Stomach (tissue), 9 donors: ENCODE results near the gene FUT9. TPM values are rescaled to one million over a fixed set of nuclear protein-coding genes. Genes with fewer than 3 reads are reported as not detected.
A peak's percentile ranks its signal among the peaks of the same experiment; 100 is the strongest.

ENCODE experiments used
- DNase-seq, 2 donors: peaks; one replicate each; pipeline versions ENCODE4 v3.0.0 to v3.0.0-alpha.2; 2013 to 2019
- H3K27ac ChIP-seq, 5 donors: fragments of 200-600 bp in 4 of 5; sonication (generic) in 4 of 5; one replicate each; pipeline ENCODE4 v1.5.1; 2013 to 2019; ENCODE audit warnings: mild to moderate bottlenecking in 1 of 5, moderate library complexity in 1 of 5
- H3K27me3 ChIP-seq, 3 donors: fragments of 200-600 bp; sonication (generic); one replicate each; pipeline ENCODE4 v1.5.1; 2017 to 2019; ENCODE audit warnings: mixed run types in 1 of 3
- H3K36me3 ChIP-seq, 4 donors: fragments of 200-600 bp; sonication (generic); 1 replicate in 3 of 4; 2 replicates in 1 of 4; pipeline ENCODE4 v1.5.1; 2016 to 2019
- H3K4me1 ChIP-seq, 4 donors: fragments of 200-600 bp; sonication (generic); one replicate each; pipeline ENCODE4 v1.5.1; 2016 to 2019
- H3K4me3 ChIP-seq, 4 donors: fragments of 200-600 bp; sonication (generic) in 3 of 4; one replicate each; pipeline ENCODE4 v1.5.1; 2016 to 2019; ENCODE audit warnings: mild to moderate bottlenecking in 1 of 4
- H3K9me3 ChIP-seq, 4 donors: fragments of 200-600 bp; sonication (generic); one replicate each; pipeline ENCODE4 v1.5.1; 2016 to 2019
- EP300 ChIP-seq: sonication (generic); formaldehyde crosslinking; IDR thresholded peaks from one replicate; pipeline ENCODE4 v1.6.1; 2017; ENCODE audit warnings: antibody characterized with exemption
- POLR2A ChIP-seq, 4 donors: fragments of 450-650 bp; IDR thresholded peaks; one replicate each; pipeline ENCODE4 v1.6.1; 2016; ENCODE audit warnings: antibody characterized with exemption in 4 of 4, control low read depth in 2 of 4, mild to moderate bottlenecking in 1 of 4, moderate library complexity in 1 of 4
- POLR2AphosphoS5 ChIP-seq, 3 donors: sonication (generic); formaldehyde crosslinking; IDR thresholded peaks; one replicate each; pipeline ENCODE4 v1.6.1; 2016; ENCODE audit warnings: antibody characterized with exemption in 3 of 3
- WGBS, 5 donors: extraction: QIAGEN DNeasy Blood & Tissue Kit in 3 of 5; methylation state at CpG; one replicate each; pipeline versions ENCODE4 v1.1.5 to v1.1.7; 2013 to 2018; 5-methylcytosine and 5-hydroxymethylcytosine counted together
- intact Hi-C: fragments of 100-400 bp; cut with DNase I; formaldehyde crosslinking; loops from one replicate; pipeline ENCODE4 v1.15.1; 2023; ENCODE audit warnings: low total_unique reads
- polyA plus RNA-seq, 3 donors: library from polyadenylated mRNA; stranded (reverse); fragments of 200-250 nt; gene quantifications; one replicate each; pipeline ENCODE4 v1.2.3, GENCODE V29; 2013
- total RNA-seq, 5 donors: library from RNA; depleted of rRNA; stranded (reverse); fragments of >200 nt; gene quantifications; one replicate each; pipeline versions ENCODE4 v1.1.0 to v1.2.3, GENCODE V29; 2014 to 2016
- TF ChIP-seq, protein P1 (sequence below), 7 experiments: fragments of 450-650 bp in 4 of 7; fragments of 200-600 bp in 3 of 7; sonication (generic) in 3 of 7; IDR thresholded peaks; one replicate each; pipeline ENCODE4 v1.5.1; 2016 to 2019; ENCODE audit warnings: antibody characterized with exemption in 7 of 7, control low read depth in 2 of 7, mild to moderate bottlenecking in 1 of 7
- donor health status: healthy with polysubstance abuse.
- donor health status: Bipolar disorder and iron deficiency.
- donor health status: healthy.

Gene FUT9
- total and polyA plus RNA-seq, 8 donors: under 0.01 to 98.0 (median 2.5) TPM

DNA sequence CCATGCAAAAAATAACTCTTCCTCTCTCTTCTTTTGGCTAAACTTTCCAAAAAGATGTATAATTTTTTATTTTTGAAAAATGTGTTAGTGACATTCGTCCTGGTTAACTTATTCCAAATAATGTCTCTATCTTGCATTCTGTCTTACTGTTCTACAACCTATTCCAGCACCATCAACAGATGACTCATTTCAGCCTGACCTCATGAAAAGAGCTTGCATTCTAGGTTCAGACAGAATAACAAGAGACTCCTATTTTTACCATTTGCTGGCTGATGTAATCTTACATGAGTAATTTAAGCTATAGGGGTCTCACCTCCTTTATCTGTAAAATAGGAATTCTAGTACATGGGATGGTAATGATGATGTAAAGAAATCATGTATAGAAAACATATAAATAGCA, 109.0 kb downstream of the FUT9 start:
- no peak for DNase-seq
- no peaks in the 10 kb centered on the region for H3K27me3 ChIP-seq
- H3K4me1 ChIP-seq: no peaks in the 10 kb centered on the region
- no peaks in the 10 kb centered on the region for H3K9me3 ChIP-seq
- H3K27ac ChIP-seq: no peak overlapping the region
- intact Hi-C loops: no loop called here
- TF ChIP-seq, protein P1, sequence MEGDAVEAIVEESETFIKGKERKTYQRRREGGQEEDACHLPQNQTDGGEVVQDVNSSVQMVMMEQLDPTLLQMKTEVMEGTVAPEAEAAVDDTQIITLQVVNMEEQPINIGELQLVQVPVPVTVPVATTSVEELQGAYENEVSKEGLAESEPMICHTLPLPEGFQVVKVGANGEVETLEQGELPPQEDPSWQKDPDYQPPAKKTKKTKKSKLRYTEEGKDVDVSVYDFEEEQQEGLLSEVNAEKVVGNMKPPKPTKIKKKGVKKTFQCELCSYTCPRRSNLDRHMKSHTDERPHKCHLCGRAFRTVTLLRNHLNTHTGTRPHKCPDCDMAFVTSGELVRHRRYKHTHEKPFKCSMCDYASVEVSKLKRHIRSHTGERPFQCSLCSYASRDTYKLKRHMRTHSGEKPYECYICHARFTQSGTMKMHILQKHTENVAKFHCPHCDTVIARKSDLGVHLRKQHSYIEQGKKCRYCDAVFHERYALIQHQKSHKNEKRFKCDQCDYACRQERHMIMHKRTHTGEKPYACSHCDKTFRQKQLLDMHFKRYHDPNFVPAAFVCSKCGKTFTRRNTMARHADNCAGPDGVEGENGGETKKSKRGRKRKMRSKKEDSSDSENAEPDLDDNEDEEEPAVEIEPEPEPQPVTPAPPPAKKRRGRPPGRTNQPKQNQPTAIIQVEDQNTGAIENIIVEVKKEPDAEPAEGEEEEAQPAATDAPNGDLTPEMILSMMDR (IDR thresholded peaks at IDR 0.05): no peak
- TF ChIP-seq POLR2A (IDR thresholded peaks at IDR 0.05): no peak
- H3K4me3 ChIP-seq: no peak overlapping the region
- WGBS, 5 donors: 39 to 79% (median 59%) methylated on average over 1 of the region's 1 CpG
- H3K36me3 ChIP-seq: no peaks in the 10 kb centered on the region

DNA sequence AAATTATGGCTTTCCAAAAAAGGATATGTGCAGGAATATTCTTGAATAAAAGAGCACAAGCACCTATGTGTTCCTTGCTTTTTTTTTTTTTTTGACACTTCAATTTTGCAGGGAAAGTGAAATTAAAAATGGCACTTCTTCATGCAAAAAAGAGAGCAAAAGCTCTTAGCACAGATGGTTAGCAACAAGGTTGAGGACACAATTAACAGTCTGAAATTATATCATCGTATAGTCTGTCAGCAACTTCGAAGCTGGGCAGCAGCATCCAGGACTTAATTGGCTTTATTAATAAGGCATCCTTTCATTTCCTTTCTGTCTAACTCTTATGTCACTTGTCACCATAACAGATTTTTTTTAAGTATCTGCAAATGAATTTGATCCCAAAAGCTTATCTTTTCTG, 122.6 kb downstream of the FUT9 start:
- no peak overlapping the region for H3K27ac ChIP-seq
- H3K4me1 ChIP-seq: no peaks in the 10 kb centered on the region
- no peak for DNase-seq
- no peak overlapping the region for H3K4me3 ChIP-seq
- H3K27me3 ChIP-seq: no peaks in the 10 kb centered on the region
- intact Hi-C loops: no loop called here
- H3K36me3 ChIP-seq: no peaks in the 10 kb centered on the region
- no peak for TF ChIP-seq POLR2A (IDR thresholded peaks at IDR 0.05)
- TF ChIP-seq EP300: no peak
- no peak for TF ChIP-seq POLR2AphosphoS5 (IDR thresholded peaks at IDR 0.05)
- TF ChIP-seq, protein P1 (IDR thresholded peaks at IDR 0.05): no peak
- WGBS, 5 donors: 88 to 96% (median 93%) methylated on average over 2 of the region's 2 CpGs
- H3K9me3 ChIP-seq: peaks cover 0 to 4% (median 0%) of the 10 kb centered on the region in 4 donors

DNA sequence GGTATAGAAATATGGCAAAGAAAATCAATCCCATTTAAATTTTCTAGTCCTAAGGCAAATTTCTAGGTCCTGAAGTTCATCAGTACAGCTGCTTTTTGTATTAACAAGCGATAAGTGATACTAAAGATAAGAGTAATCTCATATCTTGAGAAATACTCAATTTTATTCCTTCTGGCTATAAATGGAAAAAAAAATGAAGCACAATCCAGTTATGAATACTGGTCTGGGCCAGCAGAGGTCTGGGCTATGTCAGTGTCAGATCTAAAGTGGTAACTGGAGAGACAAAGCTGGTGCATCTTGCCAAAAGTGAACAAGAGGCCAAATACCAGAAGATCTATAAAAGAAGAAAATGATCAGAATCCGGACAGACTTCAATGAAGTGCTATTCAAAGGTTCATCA, 126.4 kb downstream of the FUT9 start:
- DNase-seq: peak in 1 of 2 donors; percentile 4
- WGBS, 5 donors: 77 to 82% (median 78%) methylated on average over 2 of the region's 2 CpGs
- H3K36me3 ChIP-seq: no peaks in the 10 kb centered on the region
- peaks cover 0 to 4% (median 0%) of the 10 kb centered on the region in 4 donors for H3K9me3 ChIP-seq
- TF ChIP-seq EP300 (no peak), POLR2AphosphoS5 (IDR thresholded peaks at IDR 0.05) (no peak), POLR2A (IDR thresholded peaks at IDR 0.05) (no peak)
- TF ChIP-seq, protein P1 (IDR thresholded peaks at IDR 0.05): no peak
- H3K27me3 ChIP-seq: no peaks in the 10 kb centered on the region
- H3K4me1 ChIP-seq: no peaks in the 10 kb centered on the region
- H3K27ac ChIP-seq: no peak overlapping the region
- intact Hi-C loops: no loop called here
- H3K4me3 ChIP-seq: no peak overlapping the region

DNA sequence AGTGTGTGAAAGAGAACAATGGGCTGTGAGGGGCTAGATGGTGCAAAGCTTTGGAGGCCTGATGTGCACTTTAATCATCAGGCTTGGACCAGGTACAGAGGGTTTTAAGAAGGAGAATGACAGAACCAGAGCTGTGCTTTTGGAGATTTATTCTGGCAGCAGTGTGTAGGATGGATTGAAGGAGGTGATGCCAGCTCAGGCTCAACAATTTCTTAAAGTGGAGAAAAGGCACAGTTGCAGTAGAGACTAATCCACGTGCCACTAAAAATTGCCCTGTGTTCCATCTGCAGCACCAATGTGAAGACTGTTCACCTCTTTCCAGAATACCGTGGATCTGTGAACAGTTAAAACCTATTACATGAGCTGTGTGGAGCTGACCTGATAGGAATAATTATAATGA, 134.7 kb downstream of the FUT9 start:
- Histone ChIP-seq H3K36me3 (no peaks in the 10 kb centered on the region), H3K27ac (no peak overlapping the region), H3K27me3 (no peaks in the 10 kb centered on the region), H3K4me1 (no peaks in the 10 kb centered on the region), H3K4me3 (no peak overlapping the region), H3K9me3 (no peaks in the 10 kb centered on the region)
- TF ChIP-seq, protein P1 (IDR thresholded peaks at IDR 0.05): no peak
- TF ChIP-seq POLR2A (IDR thresholded peaks at IDR 0.05) (no peak), POLR2AphosphoS5 (IDR thresholded peaks at IDR 0.05) (no peak), EP300 (no peak)
- intact Hi-C loops: no loop called here
- 61 to 69% (median 65%) methylated on average over 2 of the region's 2 CpGs for WGBS, 5 donors
- DNase-seq: no peak
